ENCODE data around the gene FUT3. TPM values are rescaled to one million over a fixed set of nuclear protein-coding genes. Genes with fewer than 3 reads are reported as not detected.

FUT3 gene
- total and polyA plus RNA-seq, 2 of the 8 experiments (the other 6 are each of a cell fraction or from before 2014, with no cell fraction given) = 0.15 to 0.63 TPM

DNA sequence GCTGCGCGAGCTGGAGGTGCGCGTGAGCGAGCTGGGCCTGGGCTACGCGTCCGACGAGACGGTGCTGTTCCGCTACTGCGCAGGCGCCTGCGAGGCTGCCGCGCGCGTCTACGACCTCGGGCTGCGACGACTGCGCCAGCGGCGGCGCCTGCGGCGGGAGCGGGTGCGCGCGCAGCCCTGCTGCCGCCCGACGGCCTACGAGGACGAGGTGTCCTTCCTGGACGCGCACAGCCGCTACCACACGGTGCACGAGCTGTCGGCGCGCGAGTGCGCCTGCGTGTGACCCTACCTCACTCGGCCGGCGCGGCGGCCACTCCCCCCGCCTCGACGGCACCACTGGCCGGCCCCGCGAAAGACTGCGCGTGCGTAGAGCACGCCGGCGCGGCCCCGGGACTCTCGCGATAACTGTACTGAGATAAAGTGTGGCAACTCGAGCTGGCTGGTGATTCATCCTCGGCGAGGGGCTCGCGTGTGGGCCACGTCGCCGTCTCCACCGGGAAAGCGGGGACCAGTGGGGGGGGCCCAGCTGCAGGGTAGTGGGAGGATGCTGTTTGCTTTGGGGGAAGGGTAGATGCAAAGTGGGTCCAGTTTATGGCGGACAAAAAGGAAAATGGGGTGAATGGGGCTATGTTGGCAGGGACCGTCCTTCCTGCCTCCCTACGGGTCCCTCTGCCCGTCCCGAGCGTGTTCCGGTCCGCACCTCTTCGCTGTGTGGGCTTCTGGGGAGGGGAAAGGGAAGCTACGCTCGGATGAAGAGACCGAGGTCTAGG lies 23.2 kb downstream of the FUT3 start:
- FAIRE-seq = no peak
- WGBS, 2 experiments (ENCODE audit: extremely low coverage in 1 of 2, insufficient coverage in 1 of 2, insufficient read length in 1 of 2, insufficient replicate concordance in 2 of 2, low coverage in 1 of 2, low lambda C conversion rate in 2 of 2, missing lambda C conversion rate in 1 of 2) = 2% methylated on average over 85 of the region's 91 CpGs; no CpG with 5 or more reads in 1 of the 2 experiments
- no peak for TF ChIP-seq SP2 (IDR thresholded peaks at IDR 0.05; ENCODE audit: low read length)
- TF ChIP-seq CEBPB (IDR thresholded peaks at IDR 0.05; ENCODE audit: low read depth, low read length) = peak; percentile 25; the same call in 1 of the 2 replicates
- peak; percentile 90 for TF ChIP-seq BRCA1 (IDR thresholded peaks at IDR 0.05; ENCODE audit: low read depth, low read length)
- TF ChIP-seq, protein P1, sequence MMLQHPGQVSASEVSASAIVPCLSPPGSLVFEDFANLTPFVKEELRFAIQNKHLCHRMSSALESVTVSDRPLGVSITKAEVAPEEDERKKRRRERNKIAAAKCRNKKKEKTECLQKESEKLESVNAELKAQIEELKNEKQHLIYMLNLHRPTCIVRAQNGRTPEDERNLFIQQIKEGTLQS (IDR thresholded peaks at IDR 0.05; ENCODE audit: insufficient read depth, low read depth, low read length) = no peak
- no peak for TF ChIP-seq POU5F1 (IDR thresholded peaks at IDR 0.05; ENCODE audit: low read depth, low read length)
- no peak for TF ChIP-seq KDM1A (IDR thresholded peaks at IDR 0.05; ENCODE audit: borderline replicate concordance, low read length)
- peak; percentile 53; the same call in 1 of the 2 replicates for TF ChIP-seq MAX (IDR thresholded peaks at IDR 0.05)
- TF ChIP-seq KDM4A (IDR thresholded peaks at IDR 0.05; ENCODE audit: low read depth, low read length, severe bottlenecking) = peak; percentile 83
- no peak for TF ChIP-seq SP1 (IDR thresholded peaks at IDR 0.05; ENCODE audit: low read depth, low read length)
- peak; percentile 73; the same call in 1 of the 2 replicates for TF ChIP-seq YY1 (IDR thresholded peaks at IDR 0.05; ENCODE audit: low read depth, low read length)
- no peak for TF ChIP-seq SUZ12 (IDR thresholded peaks at IDR 0.05; ENCODE audit: low read length)

More for the DNA sequence above, 23.2 kb downstream of the FUT3 start:
- peaks cover 0 to 2% of the 10 kb centered on the region in 2 experiments for H4K20me1 ChIP-seq (replicated peaks in 1 of 2; ENCODE audit: control insufficient read depth in 1 of 2, insufficient read depth in 2 of 2, low read length in 2 of 2)
- H3K4me1 ChIP-seq (replicated peaks in 1 of 4; ENCODE audit: control insufficient read depth in 3 of 4, insufficient read depth in 4 of 4, low read length in 3 of 4) = peaks cover 0 to 8% (median 6%) of the 10 kb centered on the region in 4 experiments; a peak in 6 of 7 replicates
- no peak overlapping the region for H3K14ac ChIP-seq (ENCODE audit: insufficient read length)
- peak overlapping the region; percentile 88 for H3K4ac ChIP-seq (replicated peaks; ENCODE audit: insufficient read length, low read depth, low read length)
- no peak overlapping the region for H2BK120ac ChIP-seq (replicated peaks; ENCODE audit: low read depth, low read length)
- H2AFZ ChIP-seq (ENCODE audit: low read length) = peak overlapping the region; percentile 88
- no peak overlapping the region for H2BK20ac ChIP-seq (ENCODE audit: low read length)
- peak overlapping the region; percentile 92 to 99 for H3K4me2 ChIP-seq (ENCODE audit: insufficient read depth in 1 of 2, low read depth in 2 of 2, low read length in 2 of 2)
- H3K18ac ChIP-seq (ENCODE audit: extremely low read depth, low read length) = peak overlapping the region; percentile 82
- peak overlapping the region; percentile 45 to 94 (median 92) for H3K9ac ChIP-seq (replicated peaks in 1 of 4; ENCODE audit: extremely low read depth in 1 of 4, low read depth in 3 of 4, low read length in 3 of 4)
- H3K79me2 ChIP-seq (ENCODE audit: control insufficient read depth in 1 of 2, insufficient read depth in 2 of 2, low read length in 2 of 2) = no peaks in the 10 kb centered on the region
- peak overlapping the region; percentile 46; the same call in 1 of the 2 replicates for H2BK15ac ChIP-seq (ENCODE audit: low read length)
- H2BK5ac ChIP-seq (ENCODE audit: low read depth, low read length) = peak overlapping the region; percentile 91; the same call in 1 of the 2 replicates
- peaks cover 12% of the 10 kb centered on the region; the same call in 1 of the 2 replicates for H3K23me2 ChIP-seq (ENCODE audit: low read depth, low read length)
- no peaks in the 10 kb centered on the region for H3K79me1 ChIP-seq (ENCODE audit: low read depth, low read length)
- H4K5ac ChIP-seq (ENCODE audit: insufficient read length, low read depth, low read length) = peak overlapping the region; percentile 90
- H2BK12ac ChIP-seq (ENCODE audit: low read depth, low read length) = no peak overlapping the region
- H3K36me3 ChIP-seq (ENCODE audit: control insufficient read depth in 2 of 4, insufficient read depth in 4 of 4, low read length in 3 of 4) = no peaks in the 10 kb centered on the region
- H3K27ac ChIP-seq (ENCODE audit: low read depth, low read length) = peak overlapping the region; percentile 88
- H3K27me3 ChIP-seq (replicated peaks in 1 of 4; ENCODE audit: control insufficient read depth in 3 of 4, extremely low read depth in 1 of 4, insufficient read depth in 3 of 4, low read length in 3 of 4) = no peaks in the 10 kb centered on the region; a peak in 1 of 7 replicates
- peak overlapping the region; percentile 98 for H3K56ac ChIP-seq (replicated peaks; ENCODE audit: insufficient read length, low read depth, low read length)
- H3K4me3 ChIP-seq (ENCODE audit: extremely low read depth in 1 of 4, insufficient read depth in 2 of 4, low read depth in 3 of 4, low read length in 4 of 4) = peak overlapping the region; percentile 72 to 89 (median 76)
- ChIA-PET POLR2A (ENCODE audit: partially characterized antibody) (interaction anchor here (0.6 to 5.9 kb wide), 49 partner anchors 9 to 1484 kb away, joined by 3 to 43 read pairs (median 5); partner anchors contain the start of genes DUS3L, FUT3, NDUFA11 and NRTN), CTCF (ENCODE audit: partially characterized antibody) (interaction anchor here (0.6 to 7.8 kb wide), 15 partner anchors 11 to 115 kb away, joined by 3 to 58 read pairs (median 4); partner anchors contain the start of genes FUT6, NDUFA11, NRTN and VMAC)
- H4K91ac ChIP-seq (replicated peaks; ENCODE audit: insufficient read length, low read length) = peak overlapping the region; percentile 98
- H3K9me3 ChIP-seq (ENCODE audit: insufficient read depth in 2 of 2, low read depth in 1 of 2, low read length in 1 of 2) = no peaks in the 10 kb centered on the region
- H3K23ac ChIP-seq (ENCODE audit: insufficient read length) = no peak overlapping the region
- peak overlapping the region; percentile 97 for H4K8ac ChIP-seq (ENCODE audit: extremely low read depth, insufficient read depth, low read length)
- DNase-seq (ENCODE audit: low read depth in 1 of 2, low spot score in 2 of 2) = peak; percentile 84 to 97
- H2AK5ac ChIP-seq (ENCODE audit: low read depth, low read length) = no peak overlapping the region

Measured in H1 (cell line).